Astrocyte of the spinal cord (primary cell): ENCODE measurements around the gene HTT.

Experiments
- DNase-seq: peaks from one replicate; pipeline ENCODE4 v3.0.0; 2011; ENCODE audit warnings: low read depth, low spot score
- H3K4me3 ChIP-seq: 2 replicates; pipeline ENCODE4 v1.5.1; 2011; ENCODE audit warnings: low read depth, mild to moderate bottlenecking, low read length, moderate library complexity
- CTCF ChIP-seq: IDR thresholded peaks from 2 replicates; pipeline ENCODE4 v1.5.1; 2012; ENCODE audit warnings: low read depth, mild to moderate bottlenecking, low read length, inconsistent platforms
- in situ Hi-C: cut with HindIII; loops from 2 replicates; pipeline ENCODE4 v1.10.0; 2017; ENCODE audit warnings: low sequenced_read_pairs

HTT gene

GRCh38 chr4:3219761-3220475, 145.4 kb downstream of the HTT start:
- in situ Hi-C loops = no loop called here
- no peak for TF ChIP-seq CTCF
- no peak for DNase-seq
- no peak overlapping the region for H3K4me3 ChIP-seq

- TF ChIP-seq CTCF = no peak
- no peak for DNase-seq
- no peak overlapping the region for H3K4me3 ChIP-seq
- in situ Hi-C loops = no loop called here
These were observed 146.1 kb downstream of the HTT start for GRCh38 chr4:3220476-3221183.

- no peak overlapping the region for H3K4me3 ChIP-seq
- no peak for DNase-seq
- TF ChIP-seq CTCF = no peak
- in situ Hi-C loops = no loop called here
These were observed 146.7 kb downstream of the HTT start for GRCh38 chr4:3221184-3221494.

- DNase-seq = no peak
- TF ChIP-seq CTCF = no peak
- in situ Hi-C loops = no loop called here
- H3K4me3 ChIP-seq = no peak overlapping the region
These were observed 147.5 kb downstream of the HTT start for GRCh38 chr4:3221996-3222395.

- no peak for DNase-seq
- in situ Hi-C loops = no loop called here
- H3K4me3 ChIP-seq = no peak overlapping the region
- no peak for TF ChIP-seq CTCF
These were observed 148.9 kb downstream of the HTT start for GRCh38 chr4:3223346-3223745.

GRCh38 chr4:3223956-3224748, 149.7 kb downstream of the HTT start:
- no peak for TF ChIP-seq CTCF
- DNase-seq = no peak
- in situ Hi-C loops = no loop called here
- no peak overlapping the region for H3K4me3 ChIP-seq
